HL-60/S4 treated with phorbol 12-myristate 13-acetate at 8.2 ng/mL for 4 days and 3 days (cell line): ENCODE measurements around the gene SPATA46.
"Not testable (repeated sequence)": the region's sequence is repeated elsewhere in the genome, so short reads cannot be mapped to it uniquely, and the experiment has no call there.

Experiments used
- in situ Hi-C: fragments of 300-500 bp; cut with MboI; formaldehyde crosslinking; loops from 2 replicates; pipeline ENCODE4 v1.15.0; 2022; ENCODE audit warnings: low sequenced_read_pairs

SPATA46 gene, protein sequence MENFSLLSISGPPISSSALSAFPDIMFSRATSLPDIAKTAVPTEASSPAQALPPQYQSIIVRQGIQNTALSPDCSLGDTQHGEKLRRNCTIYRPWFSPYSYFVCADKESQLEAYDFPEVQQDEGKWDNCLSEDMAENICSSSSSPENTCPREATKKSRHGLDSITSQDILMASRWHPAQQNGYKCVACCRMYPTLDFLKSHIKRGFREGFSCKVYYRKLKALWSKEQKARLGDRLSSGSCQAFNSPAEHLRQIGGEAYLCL

DNA sequence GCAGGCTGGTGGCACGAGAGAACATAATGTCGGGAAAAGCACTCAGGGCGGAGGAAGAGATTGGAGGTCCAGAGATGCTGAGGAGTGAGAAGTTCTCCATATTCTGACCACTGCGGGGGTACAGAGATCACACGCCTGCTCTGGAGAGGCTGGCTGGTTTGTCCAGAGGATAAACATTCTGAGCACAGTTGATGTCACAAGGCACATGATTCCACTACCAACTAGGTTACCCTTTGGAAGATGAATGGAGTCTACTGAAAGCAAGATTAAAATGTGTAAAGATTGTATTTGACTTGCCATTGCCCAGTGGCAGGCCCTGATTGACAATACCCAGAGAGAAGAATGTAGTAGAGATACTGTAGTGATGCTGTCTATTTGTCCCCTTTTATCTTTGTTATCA lies at the start of gene SPATA46:
Gene SPATA46, minus strand, starts transcription at position 164 of the 400 bp plus-strand sequence. Its CDS starts 64 bp downstream, at position 100.
- in situ Hi-C loops = no loop called here

DNA sequence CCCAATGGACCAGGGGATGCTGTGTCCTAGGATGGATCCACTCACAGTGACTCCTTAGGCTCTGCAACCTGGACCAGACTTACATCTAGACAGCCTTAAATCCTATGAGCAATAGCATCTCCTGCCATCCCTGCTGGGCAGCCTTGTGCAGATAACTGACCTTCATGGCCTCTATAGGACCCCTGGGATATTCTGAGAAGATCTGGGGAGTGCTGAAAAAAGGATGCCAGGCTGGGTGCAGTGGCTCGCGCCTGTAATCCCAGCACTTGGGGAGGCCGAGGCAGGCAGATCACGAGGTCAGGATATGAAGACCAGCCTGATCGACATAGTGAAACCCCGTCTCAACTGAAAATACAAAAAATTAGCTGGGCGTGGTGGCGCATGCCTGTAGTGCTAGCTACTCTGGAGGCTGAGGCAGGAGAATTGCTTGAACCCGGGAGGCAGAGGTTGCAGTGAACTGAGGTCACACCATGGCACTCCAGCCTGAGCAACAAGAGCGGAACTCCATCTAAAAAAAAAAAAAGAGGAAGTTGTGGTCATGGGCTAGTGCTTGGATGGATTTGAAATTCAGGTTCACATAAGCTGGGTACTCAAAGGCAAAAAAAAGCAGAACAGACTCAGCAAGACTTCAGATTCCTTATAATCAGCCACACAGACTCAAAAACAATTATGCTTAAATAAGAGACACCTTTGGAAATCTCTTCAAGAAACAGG lies 46.2 kb upstream of the SPATA46 start:
- in situ Hi-C loops = no loop called here

DNA sequence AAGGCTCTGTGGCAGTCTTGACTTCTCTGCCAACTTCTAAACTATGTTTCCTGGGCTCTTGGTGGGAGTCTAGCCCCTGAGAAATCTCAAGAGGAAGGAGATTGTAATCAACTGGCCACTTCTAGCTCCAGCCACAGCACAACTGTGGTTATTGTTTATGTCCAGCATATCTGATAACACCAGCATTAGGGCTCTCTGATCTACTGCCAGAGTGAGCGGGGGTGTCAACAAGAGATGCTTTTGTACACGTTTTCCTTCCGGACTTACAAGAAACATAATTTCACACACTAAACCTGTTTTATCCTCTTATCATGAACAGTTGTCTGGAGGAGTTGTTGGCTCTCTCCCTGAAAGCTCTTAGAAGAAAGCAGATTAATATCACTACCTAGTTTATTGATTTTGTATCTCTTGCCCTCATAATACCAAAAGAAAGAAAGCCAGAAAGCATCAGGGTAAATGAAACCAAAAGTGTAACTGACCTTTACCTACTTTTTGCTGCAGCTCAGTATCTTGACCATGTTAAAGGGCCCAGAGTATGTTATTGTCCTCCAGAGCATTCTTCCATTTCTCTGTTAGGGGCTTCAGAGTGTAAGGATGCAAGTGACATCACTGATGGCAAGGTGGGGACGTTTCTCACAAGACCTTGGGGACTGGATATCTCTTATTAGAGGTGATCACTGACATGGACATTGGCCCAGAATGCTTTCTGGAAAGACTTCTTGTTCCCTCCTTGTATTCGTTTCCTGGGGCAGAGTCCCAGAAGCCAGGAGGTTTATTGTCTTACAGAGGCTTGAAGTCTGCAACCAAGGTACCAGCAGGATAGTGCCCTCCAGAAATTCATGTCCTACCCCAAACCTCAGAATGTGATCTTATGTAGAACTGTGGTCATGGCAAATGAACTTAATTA lies 44.9 kb upstream of the SPATA46 start:
- in situ Hi-C loops = no loop called here

DNA sequence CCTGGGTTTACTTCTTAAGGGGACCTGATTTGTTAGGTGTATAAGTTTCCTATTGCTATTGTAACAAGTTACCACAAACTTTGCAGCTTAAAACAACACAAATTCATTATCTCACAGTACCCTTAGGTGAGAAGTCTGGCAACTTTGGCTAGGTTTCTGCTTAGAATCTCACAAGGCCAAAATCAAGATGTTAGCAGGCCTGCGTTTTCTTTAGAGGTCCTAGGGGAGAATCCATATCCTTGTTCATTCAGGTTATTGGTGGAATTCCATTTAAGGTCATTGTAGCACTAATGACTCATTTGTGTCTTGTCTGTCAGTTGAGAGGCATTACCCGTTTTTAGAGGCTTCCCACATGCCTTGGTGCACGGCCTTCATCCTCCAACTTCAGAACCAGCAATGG lies 43.5 kb upstream of the SPATA46 start:
- in situ Hi-C loops = no loop called here

DNA sequence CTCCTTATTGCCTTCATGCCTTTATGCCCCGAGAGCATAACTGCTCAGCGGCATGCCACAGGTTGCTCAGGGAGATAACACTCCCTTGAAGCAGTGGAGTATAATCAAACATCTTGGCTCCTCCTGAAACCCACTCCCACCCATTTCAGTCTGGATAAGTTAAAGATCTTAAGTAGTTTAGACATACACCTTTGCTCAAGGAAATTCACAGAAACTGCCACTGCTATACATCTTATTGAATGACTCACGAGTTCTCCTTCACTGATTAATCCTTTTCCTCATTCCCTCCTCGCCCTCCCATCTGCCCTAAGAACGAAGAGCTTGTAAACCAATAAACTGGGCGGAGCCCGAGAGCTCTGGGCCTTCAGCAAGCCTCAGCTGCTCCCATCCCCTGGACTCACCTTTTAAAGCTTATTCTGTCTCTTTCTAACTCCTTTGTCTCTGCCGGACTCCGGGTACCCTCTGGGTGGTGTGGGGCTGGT lies 42.8 kb upstream of the SPATA46 start:
- in situ Hi-C loops = not testable (repeated sequence)

DNA sequence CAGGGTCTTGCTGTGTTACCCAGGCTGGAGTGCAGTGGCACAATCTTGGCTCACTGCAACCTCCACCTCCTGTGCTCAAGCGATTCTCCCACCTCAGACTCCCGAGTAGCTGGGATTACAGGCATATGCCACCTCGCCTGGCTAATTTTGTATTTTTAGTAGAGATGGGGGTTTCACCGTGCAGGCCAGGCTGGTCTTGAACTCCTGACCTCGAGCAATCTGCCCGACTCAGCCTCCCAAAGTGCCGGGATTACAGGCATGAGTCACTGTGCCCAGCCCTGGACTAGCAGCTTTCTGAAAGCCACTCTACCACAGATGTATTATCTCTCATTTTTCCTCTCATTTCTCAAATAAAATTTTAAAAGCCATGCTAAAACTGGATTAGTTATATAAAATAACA lies 41.9 kb upstream of the SPATA46 start:
- in situ Hi-C loops = not testable (repeated sequence)

DNA sequence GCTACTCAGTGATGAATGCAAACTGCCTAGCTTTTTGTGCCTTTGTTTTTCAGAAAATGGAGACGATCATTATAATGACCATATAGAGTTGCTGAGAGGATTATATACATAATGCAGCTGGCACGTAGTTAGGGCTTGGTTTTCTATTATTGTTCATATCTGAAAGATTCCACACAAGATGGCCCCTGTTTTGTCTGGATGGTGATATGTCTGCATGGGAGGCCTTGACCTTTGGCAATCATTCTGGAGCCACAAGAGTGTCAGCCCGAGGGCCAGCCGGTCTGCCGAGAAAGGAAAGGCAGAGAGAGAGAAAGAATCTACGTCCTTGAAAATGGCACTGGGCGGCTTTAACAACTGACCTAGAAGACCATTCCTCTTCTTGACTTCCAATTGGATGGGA lies 41.0 kb upstream of the SPATA46 start:
- in situ Hi-C loops = no loop called here

DNA sequence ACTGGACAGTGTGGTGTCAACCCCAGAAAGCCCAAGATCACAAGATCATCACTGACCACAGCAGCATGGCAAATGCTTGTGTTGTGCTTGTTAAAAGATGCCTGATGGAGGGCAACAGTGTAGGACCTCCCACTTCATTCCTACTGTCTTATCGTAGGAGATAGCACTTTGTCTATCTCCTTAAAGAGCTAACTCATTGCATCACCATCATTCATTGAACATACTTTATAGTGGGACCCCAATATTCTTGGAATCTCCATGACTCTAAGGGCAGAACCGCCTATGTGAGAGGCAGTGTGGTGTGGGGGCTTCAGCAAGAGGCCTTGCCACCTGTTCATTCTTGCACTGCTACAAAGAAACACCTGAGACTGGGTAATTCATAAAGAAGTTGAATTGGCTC lies 40.3 kb upstream of the SPATA46 start:
- in situ Hi-C loops = no loop called here

DNA sequence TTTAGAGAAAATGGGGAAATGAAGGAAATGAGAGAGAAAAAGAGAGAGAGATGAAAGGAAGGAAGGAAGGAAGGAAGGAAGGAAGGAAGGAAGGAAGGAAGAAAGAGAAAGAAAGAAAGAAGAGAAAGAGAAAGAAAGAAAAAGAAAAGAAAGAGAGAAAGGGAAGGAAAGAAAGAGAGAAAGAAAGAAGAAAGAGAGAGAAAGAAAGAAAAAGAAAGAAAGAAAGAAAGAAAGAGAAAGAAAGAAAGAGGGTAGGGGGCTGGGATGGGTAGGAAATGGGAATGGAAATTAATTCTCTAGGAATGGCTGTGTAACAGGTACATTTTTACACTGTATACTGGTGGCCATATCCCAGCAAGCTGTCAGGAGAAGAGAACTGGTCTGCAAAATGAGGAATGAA lies 39.6 kb upstream of the SPATA46 start:
- in situ Hi-C loops = no loop called here

DNA sequence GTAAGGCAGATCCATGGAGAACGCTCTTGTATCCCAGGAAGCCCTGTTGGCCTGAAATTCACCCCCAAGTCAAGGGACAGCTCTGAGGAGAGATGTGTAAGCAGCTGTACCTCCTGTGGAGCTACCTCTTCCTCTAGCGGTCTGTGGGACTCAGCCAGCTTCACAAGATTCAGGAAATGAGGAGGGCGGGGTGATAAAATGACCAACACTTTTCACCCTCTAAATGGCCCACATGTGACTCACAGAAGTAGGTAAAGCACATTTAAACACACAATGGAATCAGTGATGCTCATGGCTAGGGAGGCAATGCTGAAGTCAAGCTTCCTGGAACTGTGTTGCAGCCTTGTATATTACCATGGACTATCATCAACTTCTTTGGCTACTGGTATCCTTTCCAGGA lies 35.3 kb upstream of the SPATA46 start, which contains the start of gene SH2D1B:
Gene SH2D1B, minus strand, starts transcription at position 135 of the 400 bp plus-strand sequence. Its CDS starts 120 bp downstream, at position 15.
- in situ Hi-C loops = no loop called here

DNA sequence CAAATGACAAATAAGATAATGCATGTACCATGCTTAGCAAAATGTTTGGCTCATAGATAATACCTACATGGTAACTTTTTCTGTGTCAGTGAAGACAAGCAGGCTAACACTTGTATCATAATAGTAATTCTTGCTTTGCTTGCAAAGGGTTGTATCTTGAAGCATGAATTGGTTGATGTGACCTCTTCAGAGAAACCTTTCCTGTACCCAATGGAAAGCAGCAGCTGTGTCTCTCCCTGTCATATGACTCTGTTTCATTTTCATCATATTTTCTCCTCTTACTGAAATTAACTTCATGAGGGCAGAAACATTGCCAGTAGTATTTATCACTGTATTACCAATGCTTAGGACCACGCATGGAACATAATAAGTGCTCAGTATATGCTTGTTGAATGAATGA lies 30.9 kb upstream of the SPATA46 start:
- in situ Hi-C loops = no loop called here

DNA sequence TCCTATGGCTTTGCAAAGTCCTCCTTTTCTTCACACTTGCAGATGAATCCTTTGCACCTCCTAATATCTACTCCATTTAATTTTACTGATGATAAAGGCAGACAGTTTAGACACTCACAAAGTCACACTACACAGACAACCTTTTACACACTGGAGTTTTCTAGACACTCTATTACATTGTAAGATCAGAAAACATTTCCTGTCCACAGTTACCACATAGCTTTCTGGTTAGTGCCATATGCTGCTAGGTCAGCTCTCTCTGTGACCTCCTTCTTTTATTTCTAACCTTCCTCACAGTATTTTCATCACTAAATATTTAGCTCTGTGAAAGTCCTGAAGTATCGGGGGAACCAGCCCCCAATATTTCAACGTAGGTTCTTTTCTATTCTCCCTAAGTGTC lies 30.2 kb upstream of the SPATA46 start:
- in situ Hi-C loops = no loop called here

DNA sequence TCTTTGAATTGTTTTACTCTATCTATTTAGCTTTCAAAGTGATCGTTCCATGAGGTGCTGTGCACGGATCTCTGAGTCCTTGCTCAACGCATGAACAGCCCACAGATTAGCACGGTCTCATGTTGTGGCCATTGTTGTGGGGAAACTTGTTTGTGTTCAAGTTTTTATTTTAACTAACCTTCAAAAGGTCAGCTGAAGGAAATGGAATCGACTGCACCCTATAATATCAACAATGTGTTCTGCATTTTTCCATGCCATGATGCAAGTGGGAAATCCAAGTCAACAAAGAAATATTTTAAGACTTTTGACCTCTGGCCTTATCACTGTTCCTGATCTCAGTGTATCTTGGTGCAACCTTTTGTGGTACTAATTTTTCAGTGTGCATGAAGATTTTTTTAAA lies 29.1 kb upstream of the SPATA46 start:
- in situ Hi-C loops = no loop called here

DNA sequence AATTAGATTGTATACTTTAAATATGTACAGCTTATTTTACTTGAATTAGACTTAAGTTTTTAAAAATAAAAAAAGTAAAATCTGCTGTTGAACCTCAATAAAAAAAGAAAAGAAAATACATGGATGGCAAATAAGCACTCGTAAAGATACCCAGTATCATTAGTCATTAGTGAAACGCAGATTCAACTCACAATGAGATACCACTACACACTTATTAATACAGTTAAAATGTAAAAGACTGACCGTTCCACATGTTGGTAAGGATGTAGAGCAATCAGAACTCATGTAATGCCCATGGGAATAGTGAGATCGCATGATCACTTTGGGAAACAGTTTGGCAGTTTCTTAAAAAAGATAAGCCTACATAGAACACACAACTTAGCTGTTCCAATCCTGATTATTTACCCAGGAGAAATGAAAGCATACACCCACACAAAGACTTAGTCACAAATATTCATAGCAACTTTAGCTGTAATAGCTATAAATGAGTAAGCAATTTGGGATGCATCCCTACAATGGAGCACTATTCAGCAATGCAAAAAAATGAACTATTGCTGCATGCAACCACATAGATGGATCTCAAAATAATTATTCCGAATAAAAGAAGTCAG lies 28.0 kb upstream of the SPATA46 start:
- in situ Hi-C loops = no loop called here

DNA sequence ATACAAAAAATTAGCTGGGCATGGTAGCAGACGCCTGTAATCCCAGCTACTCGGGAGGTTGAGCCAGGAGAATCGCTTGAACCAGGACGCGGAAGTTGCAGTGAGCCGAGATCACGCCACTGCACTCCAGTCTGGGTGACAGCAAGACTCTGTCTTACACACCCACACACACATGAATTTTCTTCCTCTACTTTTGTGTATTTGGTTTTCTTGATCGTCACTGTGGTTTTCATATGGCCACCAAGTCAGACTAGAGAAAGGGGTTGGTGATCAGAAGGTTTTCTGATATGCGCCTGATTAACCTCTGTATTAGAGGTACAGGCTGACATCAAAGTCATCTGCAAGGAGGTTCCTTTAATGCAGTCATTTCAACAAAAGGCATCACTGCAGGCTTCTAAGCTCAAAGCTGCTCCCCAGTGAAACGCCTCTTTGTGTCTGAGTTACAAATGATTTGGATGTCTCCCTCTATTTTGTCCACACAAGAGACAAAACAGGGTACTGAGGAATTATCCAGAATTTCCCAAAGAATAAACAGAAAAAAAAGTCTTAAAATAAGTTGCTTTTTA lies 24.2 kb upstream of the SPATA46 start:
- in situ Hi-C loops = no loop called here

DNA sequence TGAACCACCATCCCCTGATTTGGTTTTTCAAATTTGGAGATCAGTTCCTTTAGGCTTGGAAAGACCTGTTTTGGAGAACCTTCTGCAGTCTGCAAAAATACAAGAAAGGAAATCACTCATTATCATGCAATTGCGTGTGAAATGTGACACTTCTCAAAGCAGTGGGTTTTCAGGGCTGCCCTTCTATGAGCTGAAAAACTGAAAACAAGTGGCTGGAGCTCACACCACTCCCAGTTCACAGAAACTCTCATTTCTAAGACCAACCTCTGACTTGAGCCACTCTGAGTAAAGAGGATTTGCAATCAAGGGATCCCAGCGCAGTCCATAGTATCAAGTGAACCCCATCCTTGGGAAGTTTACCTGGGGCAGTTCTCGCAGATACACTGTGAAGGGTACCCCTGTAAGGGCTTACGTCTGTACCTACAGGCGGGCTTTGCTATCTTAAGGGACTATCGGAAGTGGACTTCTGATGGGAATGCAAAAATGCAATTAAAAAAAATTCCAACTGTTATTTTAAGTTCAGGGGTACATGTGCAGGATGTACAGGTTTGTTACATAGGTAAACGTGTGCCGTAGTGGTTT lies 22.4 kb upstream of the SPATA46 start:
- in situ Hi-C loops = no loop called here

DNA sequence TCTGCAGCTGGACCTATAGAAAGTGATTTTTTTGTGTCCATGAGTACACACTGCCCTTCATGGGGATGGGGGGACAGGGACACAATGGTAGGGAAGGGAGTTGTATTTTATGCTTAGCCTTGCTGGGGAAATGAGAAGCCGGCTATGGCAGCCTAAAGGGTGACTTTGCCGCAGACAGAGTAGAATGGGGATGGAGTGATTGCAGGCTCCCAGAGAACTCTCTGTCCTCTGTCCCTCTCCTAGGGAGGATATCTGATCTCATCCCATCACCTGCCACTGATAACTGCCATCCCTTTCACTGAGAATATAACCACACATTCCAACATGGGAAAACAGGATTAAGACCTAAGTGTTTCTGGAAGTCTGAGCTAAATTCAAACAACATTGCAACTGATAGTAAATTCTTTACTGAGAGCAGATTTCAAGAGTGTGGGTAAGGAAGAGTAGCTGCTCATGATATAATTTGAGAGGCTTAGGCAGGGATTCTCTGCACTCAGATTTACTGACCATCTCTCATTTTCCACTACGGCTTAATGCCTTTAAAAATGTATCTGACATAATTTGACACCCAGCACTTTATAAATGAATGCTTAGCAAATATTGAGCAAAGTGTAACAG lies 21.4 kb upstream of the SPATA46 start:
- in situ Hi-C loops = no loop called here

DNA sequence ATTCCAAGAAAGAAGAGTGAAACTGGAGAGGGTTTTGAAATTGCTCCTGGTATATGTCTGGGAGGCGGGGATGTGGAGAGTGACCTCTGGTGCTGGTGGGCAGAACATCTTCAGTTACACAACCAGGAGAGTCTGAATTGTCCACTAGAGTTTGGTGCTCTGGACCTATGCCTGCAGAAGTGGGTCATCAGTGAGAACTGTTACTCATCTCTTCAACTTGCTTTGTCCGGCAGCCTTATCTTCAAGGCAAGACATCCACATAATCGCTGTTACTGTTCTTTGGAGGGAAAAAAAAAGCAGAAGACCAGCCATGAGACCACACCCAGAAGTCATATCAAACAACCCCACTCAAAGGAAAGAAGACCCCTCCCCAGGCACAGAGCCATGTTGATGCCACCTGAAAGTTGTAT lies 20.4 kb upstream of the SPATA46 start:
- in situ Hi-C loops = no loop called here

DNA sequence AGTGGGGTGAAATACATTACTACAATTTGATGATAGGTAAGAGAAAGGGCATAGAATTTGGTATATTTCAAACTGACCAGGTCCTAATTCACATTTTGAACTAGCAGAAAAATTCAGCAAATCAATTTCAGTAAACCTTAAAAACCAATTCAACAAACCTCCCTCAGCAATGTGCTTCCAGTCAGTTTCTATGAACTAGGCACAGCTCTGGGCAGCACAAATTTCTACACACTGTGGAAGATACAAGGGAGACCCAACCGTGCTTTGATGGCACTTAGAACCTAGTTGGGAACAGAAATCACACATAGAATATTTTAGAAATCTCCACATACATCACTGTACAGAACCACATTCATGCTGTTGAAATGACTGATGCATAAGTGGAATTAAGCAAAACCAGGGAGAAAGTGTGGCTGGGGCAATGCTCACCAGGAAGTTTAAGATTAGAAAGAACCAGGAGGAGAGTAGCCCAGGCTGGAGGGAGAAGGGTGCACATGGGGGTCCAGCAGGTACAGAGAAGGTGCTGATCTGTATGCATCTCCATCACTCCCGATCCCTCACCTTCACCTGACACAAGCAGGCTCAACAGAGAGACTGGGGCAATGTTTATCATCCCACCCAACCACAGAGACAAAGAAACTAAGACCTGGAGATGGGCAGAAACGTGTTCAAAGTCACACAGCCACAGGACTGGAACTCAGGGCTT lies 19.7 kb upstream of the SPATA46 start:
- in situ Hi-C loops = no loop called here
